GM12878 (cell line): Measurements from ENCODE around the gene INHBC. TPM values are rescaled to one million over a fixed set of nuclear protein-coding genes. Genes with fewer than 3 reads are reported as not detected.
A peak's percentile ranks its signal among the peaks of the same experiment; 100 is the strongest.

ENCODE experiments used
- BCL11A ChIP-seq: IDR thresholded peaks from 2 replicates; pipeline ENCODE4 v1.6.1; 2011; ENCODE audit warnings: low read depth, low read length
- BMI1 ChIP-seq: fragments of 450-650 bp; IDR thresholded peaks from 2 replicates; pipeline ENCODE4 v1.6.1; 2016; ENCODE audit warnings: mild to moderate bottlenecking, moderate library complexity, borderline replicate concordance
- CBX5 ChIP-seq: sonication (generic); IDR thresholded peaks from 2 replicates; pipeline ENCODE4 v1.6.1; 2016; ENCODE audit warnings: low read depth, moderate library complexity, mild to moderate bottlenecking, inconsistent platforms
- CEBPB ChIP-seq, 2 experiments: fragments of 150-350 bp in 1 of 2; IDR thresholded peaks; 2 replicates each; pipeline ENCODE4 v1.6.1; 2012 to 2014; ENCODE audit warnings: low read depth in 2 of 2, low read length in 2 of 2, borderline replicate concordance in 1 of 2, inconsistent platforms in 1 of 2
- CHD1 ChIP-seq: IDR thresholded peaks from 2 replicates; pipeline ENCODE4 v1.6.1; 2012; ENCODE audit warnings: low read depth, low read length, improper control_type of control experiment
- CHD2 ChIP-seq: IDR thresholded peaks from 2 replicates; pipeline ENCODE4 v1.6.1; 2011; ENCODE audit warnings: low read depth, low read length, improper control_type of control experiment, borderline replicate concordance
- CREB1 ChIP-seq: IDR thresholded peaks from 2 replicates; pipeline ENCODE4 v1.6.1; 2012; ENCODE audit warnings: low read depth, mild to moderate bottlenecking, inconsistent platforms
- FOS ChIP-seq: IDR thresholded peaks from 3 replicates; pipeline ENCODE4 v1.6.1; 2011; ENCODE audit warnings: borderline replicate concordance; ENCODE audit not compliant: insufficient read length; ENCODE audit errors: extremely low read depth
- HCFC1 ChIP-seq: fragments of 150-350 bp; IDR thresholded peaks from 2 replicates; pipeline ENCODE4 v1.6.1; 2014; ENCODE audit warnings: low read length
- HDGF ChIP-seq: fragments of 450-650 bp; IDR thresholded peaks from 2 replicates; pipeline ENCODE4 v1.6.1; 2016; ENCODE audit warnings: antibody characterized with exemption
- IKZF1 ChIP-seq: fragments of 450-650 bp; conservative IDR thresholded peaks from 2 replicates; pipeline ENCODE4 v1.6.1; 2017; ENCODE audit warnings: antibody characterized with exemption, mild to moderate bottlenecking
- LARP7 ChIP-seq: fragments of 450-650 bp; IDR thresholded peaks from 2 replicates; pipeline ENCODE4 v1.6.1; 2017; ENCODE audit warnings: mild to moderate bottlenecking
- MTA2 ChIP-seq: fragments of 450-650 bp; IDR thresholded peaks from 2 replicates; pipeline ENCODE4 v1.6.1; 2016; ENCODE audit warnings: low read depth, mild to moderate bottlenecking, moderate library complexity
- MYC ChIP-seq: IDR thresholded peaks from 2 replicates; pipeline ENCODE4 v1.6.1; 2011; ENCODE audit warnings: mild to moderate bottlenecking, low read length, moderate library complexity, inconsistent platforms; ENCODE audit not compliant: insufficient read depth, insufficient replicate concordance, insufficient read length, severe bottlenecking
- NR2C2 ChIP-seq: IDR thresholded peaks from 2 replicates; pipeline ENCODE4 v1.6.1; 2011; ENCODE audit warnings: borderline replicate concordance, low read depth; ENCODE audit not compliant: control insufficient read depth, insufficient read length
- PAX5 ChIP-seq: IDR thresholded peaks from 2 replicates; pipeline ENCODE4 v1.6.1; 2011; ENCODE audit warnings: low read depth, low read length, borderline replicate concordance
- POLR2AphosphoS2 ChIP-seq: IDR thresholded peaks from 2 replicates; pipeline ENCODE4 v1.6.1; 2011; ENCODE audit warnings: low read depth, mild to moderate bottlenecking, low read length, improper control_type of control experiment, moderate library complexity
- SMC3 ChIP-seq: IDR thresholded peaks from 2 replicates; pipeline ENCODE4 v1.6.1; 2011; ENCODE audit warnings: low read length, improper control_type of control experiment, borderline replicate concordance
- SRF ChIP-seq, 2 experiments: IDR thresholded peaks; 2 replicates each; pipeline ENCODE4 v1.6.1; 2011; ENCODE audit warnings: low read depth in 2 of 2, low read length in 2 of 2, mild to moderate bottlenecking in 1 of 2, moderate library complexity in 1 of 2
- STAT1 ChIP-seq: fragments of 450-650 bp; conservative IDR thresholded peaks from 2 replicates; pipeline ENCODE4 v1.6.1; 2014; ENCODE audit warnings: antibody characterized with exemption, mild to moderate bottlenecking
- SUPT20H ChIP-seq: IDR thresholded peaks from 2 replicates; pipeline ENCODE4 v1.6.1; 2011; ENCODE audit warnings: low read depth, mild to moderate bottlenecking, low read length, moderate library complexity, borderline replicate concordance; ENCODE audit not compliant: control insufficient read depth
- TAF1 ChIP-seq: IDR thresholded peaks from 2 replicates; pipeline ENCODE4 v1.6.1; 2011; ENCODE audit warnings: mild to moderate bottlenecking, low read depth, low read length, borderline replicate concordance
- TCF12 ChIP-seq: IDR thresholded peaks from 2 replicates; pipeline ENCODE4 v1.6.1; 2011; ENCODE audit warnings: low read depth, mild to moderate bottlenecking, low read length
- ZNF217 ChIP-seq: fragments of 450-650 bp; IDR thresholded peaks from 2 replicates; pipeline ENCODE4 v1.6.1; 2017; ENCODE audit warnings: antibody characterized with exemption, mild to moderate bottlenecking
- polyA plus RNA-seq, 11 experiments: library from polyadenylated mRNA; depleted of rRNA in 4 of 11; unstranded in 6 of 11; stranded (reverse) in 5 of 11; fragments of >200 nt; fragmentation: Nextera tagmentation in 4 of 11; fragmentation: Illumina TruSeq in 1 of 11; extraction: Ambion mirVana in 4 of 11; extraction: Trizol in 1 of 11; gene quantifications; 1 replicate in 1 of 11; 2 replicates in 10 of 11; pipeline versions ENCODE4 v1.2.1 to v1.2.3, GENCODE V29; 2011 to 2016; ENCODE audit warnings: inconsistent platforms in 2 of 11, missing spikeins in 2 of 11, low read depth in 1 of 11
- total RNA-seq, 4 experiments: library from RNA; depleted of rRNA in 3 of 4; stranded (reverse); fragments of >200 nt in 3 of 4; fragmentation: Illumina TruSeq in 1 of 4; extraction: Trizol in 1 of 4; gene quantifications; 2 replicates each; pipeline versions ENCODE4 v1.2.1 to v1.2.3, GENCODE V29; 2013 to 2021
- TF ChIP-seq, protein P1 (sequence below): IDR thresholded peaks from 2 replicates; pipeline ENCODE4 v1.6.1; 2012; ENCODE audit warnings: improper control_type of control experiment, low read depth, low read length; ENCODE audit not compliant: insufficient replicate concordance
- TF ChIP-seq, protein P2 (sequence below): IDR thresholded peaks from 2 replicates; pipeline ENCODE4 v1.6.1; 2011; ENCODE audit warnings: mild to moderate bottlenecking, low read depth, low read length, moderate library complexity; ENCODE audit not compliant: insufficient replicate concordance

The INHBC gene
- total and polyA plus RNA-seq, 10 of the 15 experiments (the other 5 are each of a cell fraction or from before 2014, with no cell fraction given) = 0.04 to 0.22 (median 0.13) TPM; not detected in 5

DNA sequence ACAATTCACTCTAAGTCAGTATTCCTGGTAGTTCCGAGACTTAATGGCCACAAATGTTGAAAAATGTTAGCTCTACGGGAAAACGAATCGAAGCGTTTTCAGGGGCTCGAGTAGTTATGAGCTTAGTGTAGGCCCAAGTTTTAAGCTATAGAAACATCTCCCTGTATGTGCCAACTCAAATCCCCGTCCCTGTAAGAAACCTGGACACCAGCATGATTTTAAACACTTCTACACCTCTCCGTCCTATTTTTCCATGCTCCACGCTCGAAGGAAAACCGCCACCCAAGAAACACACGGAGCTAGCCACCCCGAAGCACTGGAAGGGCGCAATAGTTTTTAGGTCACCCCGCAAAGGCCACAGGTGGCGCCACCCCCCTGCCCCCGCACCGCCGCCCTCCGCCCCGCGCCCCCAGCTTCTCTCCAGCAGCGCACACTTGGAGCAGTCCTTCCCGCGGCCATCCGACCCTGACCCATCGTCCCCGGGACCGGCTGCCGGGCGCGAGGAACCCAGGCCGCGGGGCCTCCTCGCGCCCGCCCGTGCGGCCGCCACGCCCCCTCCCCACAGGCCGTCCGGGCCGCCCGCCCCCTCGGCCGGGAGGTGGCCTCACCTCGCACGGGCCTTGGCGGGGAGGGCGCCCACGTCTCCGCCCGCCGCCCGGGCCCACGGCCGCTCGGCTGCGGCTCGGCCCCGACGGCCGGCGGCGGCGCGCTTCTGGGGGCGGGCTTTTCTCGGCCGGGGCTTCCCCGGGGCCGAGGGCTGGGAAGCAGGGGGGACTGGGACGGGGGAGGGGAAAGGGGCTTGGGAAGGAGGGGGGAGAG, 4.3 kb upstream of the INHBC start (continued):
- TF ChIP-seq IKZF1 = peak; percentile 4
- no peak for TF ChIP-seq CEBPB (IDR thresholded peaks at IDR 0.05; ENCODE audit: borderline replicate concordance in 1 of 2, low read depth in 2 of 2, low read length in 2 of 2)
- no peak for TF ChIP-seq BCL11A
- no peak for TF ChIP-seq TAF1
- no peak for TF ChIP-seq SRF (IDR thresholded peaks at IDR 0.05; ENCODE audit: low read depth in 2 of 2, low read length in 2 of 2)
- TF ChIP-seq MTA2 = no peak
- TF ChIP-seq STAT1 = no peak
- TF ChIP-seq HDGF = no peak
- TF ChIP-seq BMI1 = no peak
- TF ChIP-seq CHD2 = no peak
- TF ChIP-seq SUPT20H = no peak
- no peak for TF ChIP-seq HCFC1
- no peak for TF ChIP-seq MYC
- TF ChIP-seq POLR2AphosphoS2 = no peak
- no peak for TF ChIP-seq FOS
- no peak for TF ChIP-seq CREB1
- TF ChIP-seq ZNF217 = 0 out of 2 replicates have a peak, but pooled peaks have one; percentile 21
- TF ChIP-seq SMC3 = no peak
- no peak for TF ChIP-seq PAX5
- no peak for TF ChIP-seq TCF12
- no peak for TF ChIP-seq CBX5
- TF ChIP-seq, protein P1, sequence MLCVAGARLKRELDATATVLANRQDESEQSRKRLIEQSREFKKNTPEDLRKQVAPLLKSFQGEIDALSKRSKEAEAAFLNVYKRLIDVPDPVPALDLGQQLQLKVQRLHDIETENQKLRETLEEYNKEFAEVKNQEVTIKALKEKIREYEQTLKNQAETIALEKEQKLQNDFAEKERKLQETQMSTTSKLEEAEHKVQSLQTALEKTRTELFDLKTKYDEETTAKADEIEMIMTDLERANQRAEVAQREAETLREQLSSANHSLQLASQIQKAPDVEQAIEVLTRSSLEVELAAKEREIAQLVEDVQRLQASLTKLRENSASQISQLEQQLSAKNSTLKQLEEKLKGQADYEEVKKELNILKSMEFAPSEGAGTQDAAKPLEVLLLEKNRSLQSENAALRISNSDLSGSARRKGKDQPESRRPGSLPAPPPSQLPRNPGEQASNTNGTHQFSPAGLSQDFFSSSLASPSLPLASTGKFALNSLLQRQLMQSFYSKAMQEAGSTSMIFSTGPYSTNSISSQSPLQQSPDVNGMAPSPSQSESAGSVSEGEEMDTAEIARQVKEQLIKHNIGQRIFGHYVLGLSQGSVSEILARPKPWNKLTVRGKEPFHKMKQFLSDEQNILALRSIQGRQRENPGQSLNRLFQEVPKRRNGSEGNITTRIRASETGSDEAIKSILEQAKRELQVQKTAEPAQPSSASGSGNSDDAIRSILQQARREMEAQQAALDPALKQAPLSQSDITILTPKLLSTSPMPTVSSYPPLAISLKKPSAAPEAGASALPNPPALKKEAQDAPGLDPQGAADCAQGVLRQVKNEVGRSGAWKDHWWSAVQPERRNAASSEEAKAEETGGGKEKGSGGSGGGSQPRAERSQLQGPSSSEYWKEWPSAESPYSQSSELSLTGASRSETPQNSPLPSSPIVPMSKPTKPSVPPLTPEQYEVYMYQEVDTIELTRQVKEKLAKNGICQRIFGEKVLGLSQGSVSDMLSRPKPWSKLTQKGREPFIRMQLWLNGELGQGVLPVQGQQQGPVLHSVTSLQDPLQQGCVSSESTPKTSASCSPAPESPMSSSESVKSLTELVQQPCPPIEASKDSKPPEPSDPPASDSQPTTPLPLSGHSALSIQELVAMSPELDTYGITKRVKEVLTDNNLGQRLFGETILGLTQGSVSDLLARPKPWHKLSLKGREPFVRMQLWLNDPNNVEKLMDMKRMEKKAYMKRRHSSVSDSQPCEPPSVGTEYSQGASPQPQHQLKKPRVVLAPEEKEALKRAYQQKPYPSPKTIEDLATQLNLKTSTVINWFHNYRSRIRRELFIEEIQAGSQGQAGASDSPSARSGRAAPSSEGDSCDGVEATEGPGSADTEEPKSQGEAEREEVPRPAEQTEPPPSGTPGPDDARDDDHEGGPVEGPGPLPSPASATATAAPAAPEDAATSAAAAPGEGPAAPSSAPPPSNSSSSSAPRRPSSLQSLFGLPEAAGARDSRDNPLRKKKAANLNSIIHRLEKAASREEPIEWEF = no peak
- no peak for TF ChIP-seq LARP7
- no peak for TF ChIP-seq CHD1
- TF ChIP-seq NR2C2 = no peak
- TF ChIP-seq, protein P2, sequence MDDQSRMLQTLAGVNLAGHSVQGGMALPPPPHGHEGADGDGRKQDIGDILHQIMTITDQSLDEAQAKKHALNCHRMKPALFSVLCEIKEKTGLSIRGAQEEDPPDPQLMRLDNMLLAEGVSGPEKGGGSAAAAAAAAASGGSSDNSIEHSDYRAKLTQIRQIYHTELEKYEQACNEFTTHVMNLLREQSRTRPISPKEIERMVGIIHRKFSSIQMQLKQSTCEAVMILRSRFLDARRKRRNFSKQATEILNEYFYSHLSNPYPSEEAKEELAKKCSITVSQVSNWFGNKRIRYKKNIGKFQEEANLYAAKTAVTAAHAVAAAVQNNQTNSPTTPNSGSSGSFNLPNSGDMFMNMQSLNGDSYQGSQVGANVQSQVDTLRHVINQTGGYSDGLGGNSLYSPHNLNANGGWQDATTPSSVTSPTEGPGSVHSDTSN = no peak
